Transverse colon (tissue), 4 donors: ENCODE results near the gene TRPM4.

Source experiments
- CTCF ChIP-seq, 5 experiments: fragments of 200-600 bp in 3 of 5; fragments of 450-650 bp in 2 of 5; sonication (generic) in 3 of 5; IDR thresholded peaks; 1 replicate in 2 of 5; 2 replicates in 3 of 5; pipeline ENCODE4 v1.5.1; 2016 to 2017; ENCODE audit warnings: antibody characterized with exemption in 5 of 5, inconsistent platforms in 3 of 5, mild to moderate bottlenecking in 2 of 5, moderate library complexity in 1 of 5
- POLR2A ChIP-seq: fragments of 450-650 bp; IDR thresholded peaks from one replicate; pipeline ENCODE4 v1.6.1; 2016; ENCODE audit warnings: antibody characterized with exemption, mild to moderate bottlenecking, moderate library complexity
- POLR2AphosphoS5 ChIP-seq, 3 donors: sonication (generic); formaldehyde crosslinking; IDR thresholded peaks; one replicate each; pipeline ENCODE4 v1.6.1; 2016; ENCODE audit warnings: antibody characterized with exemption in 3 of 3

GRCh38 chr19:49141352-49141751, 16.2 kb upstream of the TRPM4 start:
- no peak for TF ChIP-seq POLR2A
- TF ChIP-seq CTCF (IDR thresholded peaks at IDR 0.05): no peak
- TF ChIP-seq POLR2AphosphoS5 (IDR thresholded peaks at IDR 0.05): no peak
